Sigmoid colon (tissue), 7 donors: ENCODE measurements around the gene NENF. TPM values are rescaled to one million over a fixed set of nuclear protein-coding genes. Genes with fewer than 3 reads are reported as not detected.
A peak's percentile ranks its signal among the peaks of the same experiment; 100 is the strongest.

ENCODE experiments used
- DNase-seq: peaks from one replicate; pipeline ENCODE4 v3.0.0-alpha.2; 2019
- H3K27ac ChIP-seq, 4 donors: fragments of 200-600 bp; sonication (generic); one replicate each; pipeline ENCODE4 v1.5.1; 2016 to 2019; ENCODE audit warnings: mild to moderate bottlenecking in 1 of 4
- H3K27me3 ChIP-seq, 3 donors: fragments of 200-600 bp; sonication (generic); one replicate each; pipeline ENCODE4 v1.5.1; 2019; ENCODE audit warnings: mild to moderate bottlenecking in 1 of 3
- H3K36me3 ChIP-seq, 4 donors: fragments of 200-600 bp; sonication (generic); one replicate each; pipeline ENCODE4 v1.5.1; 2016 to 2019
- H3K4me1 ChIP-seq, 4 donors: fragments of 200-600 bp; sonication (generic); one replicate each; pipeline ENCODE4 v1.5.1; 2017 to 2019
- H3K4me3 ChIP-seq, 4 donors: fragments of 200-600 bp; sonication (generic); one replicate each; pipeline ENCODE4 v1.5.1; 2017 to 2019; ENCODE audit warnings: mild to moderate bottlenecking in 2 of 4, moderate library complexity in 1 of 4
- H3K9me3 ChIP-seq, 4 donors: fragments of 200-600 bp in 3 of 4; sonication (generic) in 3 of 4; one replicate each; pipeline versions ENCODE4 v1.5.1 to v1.6.1; 2013 to 2019
- CTCF ChIP-seq, 4 experiments: fragments of 450-650 bp in 3 of 4; fragments of 200-600 bp in 1 of 4; IDR thresholded peaks; one replicate each; pipeline ENCODE4 v1.5.1; 2016 to 2019; ENCODE audit warnings: antibody characterized with exemption in 4 of 4, mild to moderate bottlenecking in 3 of 4, moderate library complexity in 2 of 4
- EP300 ChIP-seq, 4 donors: sonication (generic); formaldehyde crosslinking; IDR thresholded peaks; one replicate each; pipeline ENCODE4 v1.6.1; 2017; ENCODE audit warnings: antibody characterized with exemption in 4 of 4
- POLR2A ChIP-seq, 2 donors: fragments of 450-650 bp; IDR thresholded peaks; one replicate each; pipeline ENCODE4 v1.6.1; 2016; ENCODE audit warnings: antibody characterized with exemption in 2 of 2, mild to moderate bottlenecking in 2 of 2, moderate library complexity in 2 of 2
- POLR2AphosphoS5 ChIP-seq, 4 donors: sonication (generic); formaldehyde crosslinking; IDR thresholded peaks; one replicate each; pipeline ENCODE4 v1.6.1; 2017; ENCODE audit warnings: antibody characterized with exemption in 4 of 4
- WGBS, 2 donors: extraction: QIAGEN DNeasy Blood & Tissue Kit; methylation state at CpG; one replicate each; pipeline ENCODE4 v1.1.7; 2013; 5-methylcytosine and 5-hydroxymethylcytosine counted together
- intact Hi-C: fragments of 100-400 bp; cut with DNase I; formaldehyde crosslinking; loops from one replicate; pipeline ENCODE4 v1.15.1; 2023
- polyA plus RNA-seq, 3 donors: library from polyadenylated mRNA; stranded (reverse); fragments of 200-250 nt; gene quantifications; one replicate each; pipeline ENCODE4 v1.2.3, GENCODE V29; 2013
- total RNA-seq, 4 donors: library from RNA; depleted of rRNA; stranded (reverse); fragments of >200 nt; gene quantifications; one replicate each; pipeline ENCODE4 v1.1.0, GENCODE V29; 2016
- donor health status: healthy with polysubstance abuse.
- donor health status: Bipolar disorder and iron deficiency.
- donor health status: healthy.

Gene NENF
- total and polyA plus RNA-seq, 7 donors = 27.0 to 136 (median 100) TPM

DNA sequence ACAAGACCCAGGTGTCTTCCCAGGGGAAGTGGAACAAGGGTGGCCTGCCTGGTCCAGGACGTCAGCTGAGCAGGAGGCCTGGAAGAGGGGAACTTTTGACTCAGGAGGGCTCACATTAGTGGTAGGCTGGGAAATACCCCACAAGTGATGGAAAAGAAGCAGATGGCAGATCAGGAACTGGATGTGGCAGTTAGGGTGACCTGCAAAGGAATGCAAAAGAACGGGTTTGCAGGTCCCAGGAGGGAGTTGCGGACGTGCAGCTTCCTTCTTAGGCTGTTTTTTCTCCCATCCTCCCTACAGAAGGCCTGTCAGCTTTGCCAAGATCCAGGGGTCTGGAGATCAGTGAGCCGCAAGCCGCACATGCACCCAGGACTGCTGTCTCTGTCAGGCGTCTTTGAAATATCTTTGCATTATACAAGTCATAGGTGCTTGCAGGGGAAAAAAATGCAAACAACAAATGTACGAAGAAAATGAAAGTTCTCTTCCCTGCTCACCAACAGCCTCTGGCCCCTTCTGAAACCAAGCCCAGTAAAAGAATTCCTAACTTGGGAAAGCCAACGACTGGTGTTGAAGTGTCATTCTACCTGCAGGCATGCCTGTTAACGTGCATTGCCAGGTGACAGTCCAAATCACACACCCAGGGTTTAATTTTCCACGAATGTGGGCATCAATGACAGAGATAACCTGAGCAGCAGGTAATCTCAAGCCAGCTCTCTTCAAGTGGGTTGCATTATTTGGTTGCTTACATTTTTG is 34.4 kb downstream of the NENF start:
- peak; percentile 28 for DNase-seq
- no peaks in the 10 kb centered on the region for H3K9me3 ChIP-seq
- H3K36me3 ChIP-seq = no peaks in the 10 kb centered on the region
- no peak overlapping the region for H3K4me3 ChIP-seq
- H3K4me1 ChIP-seq = peaks cover 0 to 12% (median 8%) of the 10 kb centered on the region in 4 donors
- no peak overlapping the region for H3K27ac ChIP-seq
- no peak for TF ChIP-seq EP300 (IDR thresholded peaks at IDR 0.05)
- TF ChIP-seq POLR2A (IDR thresholded peaks at IDR 0.05) = no peak
- no peak for TF ChIP-seq POLR2AphosphoS5 (IDR thresholded peaks at IDR 0.05)
- TF ChIP-seq CTCF (IDR thresholded peaks at IDR 0.05) = no peak
- WGBS, 2 donors = 71 to 77% methylated on average over 11 of the region's 11 CpGs
- intact Hi-C loops = no loop called here
- H3K27me3 ChIP-seq = no peaks in the 10 kb centered on the region

DNA sequence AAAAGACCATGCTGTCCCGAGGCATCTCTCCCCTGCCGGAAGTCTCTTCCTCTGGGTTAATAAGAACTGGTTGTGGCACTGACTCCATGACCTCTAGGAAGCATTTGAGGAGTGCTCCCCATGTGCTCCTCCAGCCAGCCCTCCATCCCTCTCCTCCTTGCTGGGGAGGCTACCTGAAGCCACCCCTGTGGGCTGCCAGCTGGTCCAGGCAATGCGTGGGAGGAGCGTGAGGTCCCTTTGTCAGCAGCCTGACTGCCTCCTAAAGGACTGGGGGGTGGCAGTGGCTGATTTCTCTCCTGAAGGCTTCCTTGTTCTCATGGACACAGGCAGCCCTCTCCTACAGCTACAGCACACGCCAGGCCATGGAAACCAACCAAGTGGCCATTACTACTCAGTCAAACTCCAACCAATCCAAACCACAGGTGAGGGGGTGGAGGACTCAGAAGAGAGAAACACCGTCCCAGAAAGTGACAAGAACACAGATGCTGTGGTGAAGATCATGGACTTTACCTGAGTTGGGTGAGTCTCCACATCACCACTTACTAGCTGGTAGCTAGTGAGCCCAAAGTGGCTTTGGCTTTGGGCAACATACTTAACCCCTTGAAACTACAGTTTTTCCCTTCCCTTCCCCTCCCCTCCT is 35.2 kb downstream of the NENF start:
- H3K36me3 ChIP-seq = no peaks in the 10 kb centered on the region
- no peaks in the 10 kb centered on the region for H3K9me3 ChIP-seq
- no peak for DNase-seq
- H3K27ac ChIP-seq = no peak overlapping the region
- peaks cover 0 to 12% (median 8%) of the 10 kb centered on the region in 4 donors for H3K4me1 ChIP-seq
- WGBS, 2 donors = 89 to 92% methylated on average over 6 of the region's 6 CpGs
- H3K4me3 ChIP-seq = no peak overlapping the region
- H3K27me3 ChIP-seq = no peaks in the 10 kb centered on the region
- TF ChIP-seq CTCF (IDR thresholded peaks at IDR 0.05) (no peak), POLR2A (IDR thresholded peaks at IDR 0.05) (no peak), POLR2AphosphoS5 (IDR thresholded peaks at IDR 0.05) (no peak)
- intact Hi-C loops = no loop called here

- 74 to 75% methylated on average over 15 of the region's 15 CpGs for WGBS, 2 donors
- TF ChIP-seq EP300 (IDR thresholded peaks at IDR 0.05) (peak in 3 of 4 donors; percentile 34 to 97 (median 42)), POLR2AphosphoS5 (IDR thresholded peaks at IDR 0.05) (peak; percentile 62 to 96 (median 71)), CTCF (IDR thresholded peaks at IDR 0.05) (no peak)
- peak; percentile 97 for DNase-seq
- peak overlapping the region in 1 of 4 donors; percentile 14 for H3K4me3 ChIP-seq
- intact Hi-C loops = loop anchor here (2.0 to 10.0 kb wide), 3 partner anchors 87 to 525 kb away; partner anchors contain the start of gene ATF3
- no peaks in the 10 kb centered on the region for H3K36me3 ChIP-seq
- H3K4me1 ChIP-seq = peaks cover 0 to 12% (median 8%) of the 10 kb centered on the region in 4 donors
- peak overlapping the region; percentile 74 to 86 (median 85) for H3K27ac ChIP-seq
- H3K27me3 ChIP-seq = no peaks in the 10 kb centered on the region
- no peaks in the 10 kb centered on the region for H3K9me3 ChIP-seq
Observed at GRCh38 chr1:212470059-212470458, 37.3 kb downstream of the NENF start.

DNA sequence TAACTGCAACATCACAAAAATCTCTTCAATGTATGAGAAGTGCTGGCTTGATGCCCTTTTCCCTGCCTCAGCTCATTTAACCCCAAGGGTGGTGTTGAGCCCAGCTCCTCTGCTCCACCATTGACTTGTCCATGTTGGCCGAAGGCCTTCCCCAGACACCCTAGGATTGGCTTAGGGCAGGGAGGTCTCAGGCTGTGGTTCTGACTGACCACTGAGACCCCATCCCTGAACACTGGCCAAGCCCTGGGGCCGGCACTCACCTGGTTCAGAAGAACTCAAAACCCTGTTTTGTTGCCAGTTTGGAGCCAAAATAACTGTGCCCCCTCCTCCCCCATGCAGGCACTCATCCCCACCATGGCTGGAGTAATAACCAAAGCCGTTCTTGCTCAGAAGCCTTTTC is 38.6 kb downstream of the NENF start:
- WGBS, 2 donors = 93 to 95% methylated on average over 3 of the region's 3 CpGs
- H3K4me3 ChIP-seq = no peak overlapping the region
- TF ChIP-seq EP300 (IDR thresholded peaks at IDR 0.05) (no peak), POLR2AphosphoS5 (IDR thresholded peaks at IDR 0.05) (no peak), POLR2A (IDR thresholded peaks at IDR 0.05) (no peak), CTCF (IDR thresholded peaks at IDR 0.05) (no peak)
- no peak for DNase-seq
- peaks cover 0 to 12% (median 8%) of the 10 kb centered on the region in 4 donors for H3K4me1 ChIP-seq
- no peaks in the 10 kb centered on the region for H3K36me3 ChIP-seq
- no peaks in the 10 kb centered on the region for H3K27me3 ChIP-seq
- H3K9me3 ChIP-seq = no peaks in the 10 kb centered on the region
- intact Hi-C loops = loop anchor here (2.0 to 10.0 kb wide), 3 partner anchors 86 to 524 kb away; partner anchors contain the start of gene ATF3
- H3K27ac ChIP-seq = no peak overlapping the region
